HG02884 (cell line): ENCODE data around the gene TMIGD2.
"Not testable (repeated sequence)": the region's sequence is repeated elsewhere in the genome, so short reads cannot be mapped to it uniquely, and the experiment has no call there.

Source experiments
- ATAC-seq: cut with Tn5 transposase; IDR thresholded peaks from one replicate; pipeline ENCODE4 v1.9.1; 2021; ENCODE audit warnings: mild to moderate bottlenecking, moderate library complexity; ENCODE audit not compliant: unreplicated experiment

Gene TMIGD2

GRCh38 chr19:4298810-4299550 is 3.2 kb downstream of the TMIGD2 start:
- ATAC-seq, result no peak

DNA sequence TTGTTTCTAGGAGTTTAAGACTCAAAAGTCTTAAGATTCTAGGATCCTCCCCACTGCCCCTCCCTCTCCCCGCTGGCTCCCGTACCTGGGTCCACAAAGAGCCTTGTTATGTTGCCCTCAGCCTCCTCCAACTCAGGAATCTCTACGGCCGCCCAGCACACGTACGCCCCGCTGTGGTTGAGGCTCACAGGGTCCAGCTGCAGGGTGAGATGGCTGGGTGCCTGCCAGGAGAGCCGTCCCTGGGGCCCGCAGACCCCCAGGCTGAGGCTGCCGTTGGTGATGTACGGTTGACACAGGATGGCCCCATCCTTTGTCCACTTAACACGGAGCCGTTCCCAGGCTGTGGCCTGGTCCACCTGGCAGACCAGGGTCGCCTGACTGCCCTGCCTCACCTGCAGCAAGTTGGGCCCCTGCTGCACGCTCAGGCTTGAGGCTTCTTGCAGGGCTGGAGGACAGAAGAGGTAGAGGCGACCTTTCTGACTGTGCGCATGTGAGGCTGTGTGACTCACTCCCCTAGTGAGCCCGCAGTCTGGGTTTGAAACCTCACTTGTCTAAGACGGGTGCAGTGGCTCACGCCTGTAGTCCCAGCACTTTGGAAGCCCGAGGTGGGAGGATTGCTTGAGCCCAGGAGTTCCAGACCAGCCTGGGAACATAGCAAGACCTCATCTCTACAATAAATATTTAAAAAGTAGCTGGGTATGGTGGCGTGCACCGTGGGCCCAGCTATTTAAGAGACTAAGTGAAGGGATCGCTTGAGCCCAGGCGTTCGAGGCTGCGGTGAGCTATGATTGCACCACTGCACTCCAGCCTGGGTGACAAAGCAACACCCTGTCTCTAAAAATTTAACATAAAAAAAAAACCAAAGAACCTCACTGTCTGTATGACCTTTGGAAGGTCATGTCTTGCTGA is 4.0 kb downstream of the TMIGD2 start:
- no peak for ATAC-seq

- ATAC-seq, result no peak
Measured at GRCh38 chr19:4295972-4296771, 6.0 kb downstream of the TMIGD2 start.

DNA sequence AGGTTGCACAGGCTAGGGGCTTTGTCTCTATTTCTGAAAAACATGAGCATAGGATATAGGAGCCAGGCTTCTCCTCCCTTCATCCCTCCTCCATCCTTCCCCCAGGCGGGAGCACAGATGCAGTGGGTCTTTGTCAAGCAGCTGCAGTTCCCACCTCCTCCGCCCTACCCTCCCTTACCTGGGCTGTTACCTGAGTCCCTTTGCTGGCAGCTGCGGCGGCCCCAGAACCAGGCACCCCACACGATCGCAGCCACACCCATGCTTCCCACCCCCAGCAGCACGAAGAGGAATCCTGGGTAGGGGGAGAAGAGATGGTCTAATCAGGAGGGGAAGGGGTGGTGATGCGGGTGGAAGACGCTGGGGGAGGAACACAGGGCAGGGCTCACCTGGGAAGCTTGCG is 7.8 kb downstream of the TMIGD2 start:
- ATAC-seq, result no peak

DNA sequence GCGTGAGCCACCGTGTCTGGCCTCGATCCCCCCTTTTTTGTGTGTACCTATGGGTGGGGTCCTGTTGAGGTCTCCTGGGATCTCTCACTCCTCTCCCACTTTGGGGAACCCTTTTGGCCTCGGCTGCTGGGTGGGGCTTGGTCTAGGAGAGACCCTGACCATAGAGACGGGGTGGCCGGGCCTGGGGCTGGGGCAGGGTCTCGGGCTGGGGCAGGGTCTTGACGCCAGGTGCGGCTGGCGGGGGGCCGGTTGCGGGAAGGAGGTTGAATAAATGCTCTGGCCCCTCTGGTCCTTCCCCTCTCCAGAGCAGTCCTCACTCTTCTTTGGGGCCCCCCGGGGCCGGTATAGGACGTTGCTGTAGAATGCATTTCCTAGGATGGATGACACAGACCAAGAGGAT is 9.7 kb downstream of the TMIGD2 start:
- ATAC-seq, result no peak

GRCh38 chr19:4291184-4291732 is 10.9 kb downstream of the TMIGD2 start:
- no peak for ATAC-seq

GRCh38 chr19:4288091-4288777 is 14.0 kb downstream of the TMIGD2 start:
- ATAC-seq, result no peak

DNA sequence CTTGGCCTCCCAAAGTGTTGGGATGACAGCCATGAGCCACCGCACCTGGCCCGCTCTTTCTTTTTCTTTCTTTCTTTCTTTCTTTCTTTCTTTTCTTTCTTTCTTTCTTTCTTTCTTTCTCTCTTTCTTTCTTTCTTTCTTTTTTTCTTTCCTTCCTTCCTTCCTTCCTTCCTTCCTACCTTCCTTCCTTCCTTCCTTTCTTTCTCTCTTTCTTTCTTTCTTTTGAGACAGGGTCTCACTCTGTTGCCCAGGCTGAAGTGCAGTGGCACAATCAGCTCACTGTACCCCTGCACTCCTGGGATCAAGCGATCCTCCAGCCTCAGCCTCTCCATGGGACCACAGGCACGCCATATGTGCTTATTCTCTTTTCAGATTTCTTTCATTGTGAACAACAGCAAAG is 16.0 kb downstream of the TMIGD2 start:
- ATAC-seq, result not testable (repeated sequence)

GRCh38 chr19:4284974-4285373 is 17.2 kb downstream of the TMIGD2 start:
- ATAC-seq, result no peak

DNA sequence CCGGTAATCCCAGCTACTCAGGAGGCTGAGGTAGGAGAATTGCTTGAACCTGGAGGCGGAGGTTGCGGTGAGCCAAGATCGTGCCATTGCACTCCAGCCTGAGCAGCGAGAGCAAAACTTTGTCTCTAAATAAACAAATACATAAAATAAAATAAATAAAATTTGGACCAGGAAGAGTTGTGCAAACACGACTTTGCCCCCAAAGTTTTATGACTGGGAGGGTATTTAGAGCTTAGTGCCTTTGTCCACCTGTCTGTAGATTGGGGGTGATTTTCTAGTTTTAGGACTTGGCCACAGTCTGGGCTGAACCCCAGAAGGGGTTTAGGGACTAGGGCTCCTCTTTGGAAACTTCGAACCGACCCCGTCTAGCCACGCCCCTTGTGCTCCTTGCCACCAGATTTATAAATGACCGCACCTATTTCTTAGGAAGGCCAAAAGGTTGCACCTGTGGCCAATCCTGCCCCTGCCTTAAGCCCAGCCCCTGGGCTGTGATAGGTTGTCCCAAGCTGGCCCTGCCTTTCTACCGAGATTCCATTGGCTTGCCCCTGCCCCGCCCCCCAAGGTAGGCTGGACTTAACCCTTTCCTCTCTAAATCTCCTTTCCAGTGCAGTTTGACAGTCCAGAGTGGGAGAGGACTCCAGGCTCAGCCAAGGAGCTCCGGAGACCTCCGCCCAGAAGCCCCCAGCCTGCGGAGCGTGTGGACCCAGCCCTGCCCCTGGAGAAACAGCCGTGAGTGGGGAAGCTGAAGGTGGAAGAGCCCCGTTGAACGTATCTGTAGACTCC is 17.8 kb downstream of the TMIGD2 start:
- no peak for ATAC-seq

- ATAC-seq, result no peak
Measured at GRCh38 chr19:4279530-4280422, 22.4 kb downstream of the TMIGD2 start.

DNA sequence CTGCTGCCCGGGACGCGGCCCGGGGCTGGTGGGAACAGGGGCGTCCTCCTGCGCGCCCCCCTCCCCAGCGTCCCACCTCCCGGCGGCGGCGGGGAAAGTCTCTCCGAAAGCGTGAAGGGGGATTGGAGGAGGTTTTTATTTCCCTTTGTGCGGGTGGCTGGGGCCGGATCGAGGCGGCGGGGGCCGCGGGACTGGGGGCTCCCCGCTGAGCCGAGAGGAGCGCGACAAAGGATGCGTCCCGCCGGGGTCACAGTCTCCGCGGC is 23.0 kb downstream of the TMIGD2 start:
- no peak for ATAC-seq

DNA sequence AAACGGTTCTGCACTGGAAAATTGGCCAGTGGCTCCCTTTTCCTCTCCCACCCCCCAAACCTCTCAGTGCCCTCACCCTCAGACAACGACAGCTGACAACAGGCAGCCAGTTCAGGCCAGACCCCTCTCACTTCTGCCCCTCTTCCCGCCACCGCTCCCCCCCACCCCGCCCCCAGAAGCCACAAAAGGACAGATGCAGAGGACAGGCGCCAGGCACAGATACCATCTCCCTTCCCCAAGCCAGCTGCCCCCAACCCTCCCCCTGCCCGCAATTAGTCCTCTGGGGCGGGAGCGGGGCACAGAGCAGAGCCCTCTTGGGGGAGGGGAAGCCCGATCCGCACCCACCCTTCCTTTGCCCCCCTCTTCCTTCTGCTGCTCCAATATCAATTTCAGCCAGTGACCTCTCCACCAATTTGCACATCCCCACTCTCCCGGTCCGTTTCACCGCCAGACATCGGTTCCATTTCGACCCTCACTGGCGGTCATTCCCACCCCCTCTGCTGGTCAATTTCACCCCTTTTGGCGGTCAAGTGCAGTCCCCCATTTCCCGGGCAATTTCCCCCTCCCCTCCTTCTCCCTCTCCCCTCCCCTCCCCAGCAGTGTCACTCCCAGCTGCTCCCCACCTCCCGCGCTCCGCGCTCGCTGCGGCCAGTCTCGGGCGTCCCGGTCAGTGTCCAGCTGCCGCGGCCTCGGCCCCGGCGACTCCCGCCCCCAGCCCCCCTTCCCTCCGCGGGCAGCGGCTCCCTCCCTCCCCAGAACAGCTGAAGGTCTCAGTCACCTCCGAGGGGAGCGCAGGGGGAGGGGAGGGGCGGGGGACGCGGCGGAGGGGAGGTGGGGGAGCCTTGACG is 23.5 kb downstream of the TMIGD2 start, which contains the start of gene SHD:
Gene SHD (plus strand): TSS at position 848 of the 848 bp plus-strand sequence. CDS start 798 bp downstream, outside the sequence.
- no peak for ATAC-seq

GRCh38 chr19:4278010-4278409 is 24.2 kb downstream of the TMIGD2 start:
- ATAC-seq, result no peak

GRCh38 chr19:4277191-4277696 is 24.9 kb downstream of the TMIGD2 start:
- ATAC-seq, result no peak

GRCh38 chr19:4274321-4274686 is 27.9 kb downstream of the TMIGD2 start:
- not testable (repeated sequence) for ATAC-seq

- no peak for ATAC-seq
Measured at GRCh38 chr19:4272894-4273293, 29.3 kb downstream of the TMIGD2 start.
